SJCRH30 (cell line): ENCODE measurements around the gene SPON1. TPM values are rescaled to one million over a fixed set of nuclear protein-coding genes. Genes with fewer than 3 reads are reported as not detected.
A peak's percentile ranks its signal among the peaks of the same experiment; 100 is the strongest.
"Not testable (repeated sequence)": the region's sequence is repeated elsewhere in the genome, so short reads cannot be mapped to it uniquely, and the experiment has no call there.

Experiments used
- DNase-seq, 2 experiments: peaks; one replicate each; pipeline ENCODE4 v3.0.0-alpha.2; 2015 to 2020
- H3K27ac ChIP-seq: fragments of 250-450 bp; sonication (Bioruptor Pico); 2 replicates; pipeline ENCODE4 v1.5.1; 2020; ENCODE audit warnings: mild to moderate bottlenecking, moderate library complexity
- H3K27me3 ChIP-seq: fragments of 250-450 bp; sonication (Bioruptor Pico); 2 replicates; pipeline ENCODE4 v1.5.1; 2020; ENCODE audit warnings: mild to moderate bottlenecking, moderate library complexity
- H3K36me3 ChIP-seq: fragments of 250-450 bp; sonication (Bioruptor Pico); 2 replicates; pipeline ENCODE4 v1.5.1; 2020; ENCODE audit warnings: mild to moderate bottlenecking, moderate library complexity
- H3K4me1 ChIP-seq: fragments of 250-450 bp; sonication (Bioruptor Pico); 2 replicates; pipeline ENCODE4 v1.5.1; 2020; ENCODE audit warnings: mild to moderate bottlenecking, moderate library complexity
- H3K4me3 ChIP-seq: fragments of 250-450 bp; sonication (Bioruptor Pico); 2 replicates; pipeline ENCODE4 v1.5.1; 2020; ENCODE audit warnings: mild to moderate bottlenecking, moderate library complexity
- H3K9me3 ChIP-seq: fragments of 250-450 bp; sonication (Bioruptor Pico); replicated peaks from 2 replicates; pipeline ENCODE4 v1.5.1; 2020; ENCODE audit warnings: mild to moderate bottlenecking, moderate library complexity
- total RNA-seq: library from RNA; depleted of rRNA; stranded (reverse); fragments of >200 nt; shearing (Covaris generic); gene quantifications from 2 replicates; pipeline ENCODE4 v1.2.3, GENCODE V29; 2014

The SPON1 gene
- total RNA-seq, 1 experiment from 2014 or later = not detected

DNA sequence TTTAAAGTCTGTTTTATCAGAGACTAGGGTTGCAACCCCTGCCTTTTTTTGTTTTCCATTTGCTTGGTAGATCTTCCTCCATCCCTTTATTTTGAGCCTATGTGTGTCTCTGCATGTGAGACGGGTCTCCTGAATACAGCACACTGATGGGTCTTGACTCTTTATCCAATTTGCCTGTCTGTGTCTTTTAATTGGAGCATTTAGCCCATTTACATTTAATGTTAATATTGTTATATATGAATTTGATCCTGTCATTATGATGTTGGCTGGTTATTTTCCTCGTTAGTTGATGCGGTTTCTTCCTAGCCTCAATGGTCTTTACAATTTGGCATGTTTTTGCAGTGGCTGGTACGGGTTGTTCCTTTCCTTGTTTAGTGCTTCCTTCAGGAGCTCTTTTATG lies 25.4 kb upstream of the SPON1 start:
- H3K27ac ChIP-seq, H3K27me3 ChIP-seq, H3K4me3 ChIP-seq, DNase-seq, H3K9me3 ChIP-seq, H3K36me3 ChIP-seq, H3K4me1 ChIP-seq: not testable (repeated sequence)

DNA sequence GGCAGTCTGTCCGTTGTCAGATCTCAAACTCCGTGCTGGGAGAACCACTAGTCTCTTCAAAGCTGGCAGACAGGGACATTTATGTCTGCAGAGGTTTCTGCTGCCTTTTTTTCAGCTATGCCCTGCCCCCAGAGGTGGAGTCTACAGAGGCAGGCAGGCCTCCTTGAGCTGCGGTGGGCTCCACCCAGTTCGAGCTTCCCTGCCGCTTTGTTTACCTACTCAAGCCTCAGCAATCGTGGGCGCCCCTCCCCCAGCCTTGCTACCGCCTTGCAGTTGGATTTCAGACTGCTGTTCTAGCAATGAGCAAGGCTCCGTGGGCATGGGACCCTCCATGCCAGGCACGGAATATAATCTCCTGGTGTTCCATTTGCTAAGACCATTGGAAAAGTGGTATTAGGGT lies 23.7 kb upstream of the SPON1 start:
- H3K4me1 ChIP-seq, DNase-seq, H3K27me3 ChIP-seq, H3K4me3 ChIP-seq, H3K27ac ChIP-seq, H3K9me3 ChIP-seq, H3K36me3 ChIP-seq: not testable (repeated sequence)

DNA sequence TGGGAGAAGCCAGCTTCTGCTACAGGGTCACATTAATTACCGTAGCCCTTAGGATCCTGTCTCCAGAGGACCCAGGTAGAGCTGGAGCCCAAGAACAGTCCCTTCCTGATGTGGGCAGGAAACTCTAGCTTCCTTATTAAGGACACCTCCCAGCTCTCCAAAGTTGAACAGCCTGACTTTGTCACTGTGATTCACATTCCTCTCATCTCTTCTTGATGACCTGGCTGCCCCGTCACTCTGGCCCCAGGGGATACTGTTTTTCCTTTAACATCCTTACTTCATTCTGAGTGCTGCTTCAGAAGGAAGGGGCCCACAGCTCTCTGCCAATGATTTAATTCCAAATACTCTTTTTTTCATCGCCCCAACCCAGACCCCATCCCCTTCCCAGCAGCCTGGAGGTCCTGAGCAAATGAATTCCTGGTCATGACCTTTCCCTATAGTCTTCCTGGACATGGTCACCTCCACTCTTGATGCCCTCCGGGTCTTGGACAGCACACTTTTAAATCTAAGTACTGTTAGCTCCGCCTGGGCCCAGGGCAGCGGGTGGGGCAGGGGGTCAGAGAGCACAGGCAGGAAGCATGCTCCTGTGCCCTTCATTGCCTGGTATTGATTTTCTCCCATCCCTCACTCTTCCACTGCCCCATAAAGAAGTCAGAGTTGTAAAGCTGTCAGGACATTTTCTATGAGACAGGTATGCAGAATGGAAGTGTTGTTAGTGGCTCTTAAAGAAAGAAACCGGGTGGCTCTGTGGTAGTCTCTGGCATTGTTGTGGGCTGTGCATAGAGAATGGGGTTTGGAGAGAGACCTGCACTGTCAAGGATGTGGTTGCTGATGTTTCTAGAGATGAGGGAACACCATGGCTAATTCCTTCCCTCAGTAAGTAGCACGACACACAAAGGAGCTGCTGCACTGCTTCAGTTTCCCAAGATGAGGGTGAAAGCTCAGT lies 22.3 kb upstream of the SPON1 start:
- Histone ChIP-seq H3K36me3 (no peaks in the 10 kb centered on the region), H3K4me3 (no peak overlapping the region), H3K27ac (no peak overlapping the region), H3K27me3 (no peaks in the 10 kb centered on the region), H3K9me3 (no peaks in the 10 kb centered on the region; the same call in 1 of the 2 replicates), H3K4me1 (no peaks in the 10 kb centered on the region)
- no peak for DNase-seq

DNA sequence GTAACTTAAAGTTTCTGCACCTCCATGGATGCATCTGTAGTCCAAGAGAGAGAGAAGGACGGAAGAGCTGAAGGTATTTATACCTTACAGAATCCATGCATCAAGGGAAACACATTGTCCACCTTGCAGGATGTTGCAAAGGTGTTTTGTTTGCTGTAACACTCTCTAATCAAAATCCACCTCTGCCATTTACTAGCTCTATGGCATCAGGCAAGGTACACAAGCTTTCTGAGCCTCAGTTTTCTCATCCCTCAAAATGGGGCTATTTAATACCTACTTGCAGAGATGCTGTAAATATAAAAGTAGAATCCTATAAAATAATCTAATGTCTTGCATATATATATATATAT lies 21.6 kb upstream of the SPON1 start:
- Histone ChIP-seq H3K4me3 (no peak overlapping the region), H3K36me3 (no peaks in the 10 kb centered on the region), H3K9me3 (no peaks in the 10 kb centered on the region; the same call in 1 of the 2 replicates), H3K4me1 (no peaks in the 10 kb centered on the region), H3K27ac (no peak overlapping the region), H3K27me3 (no peaks in the 10 kb centered on the region)
- DNase-seq = no peak

- H3K4me3 ChIP-seq = no peak overlapping the region
- no peaks in the 10 kb centered on the region for H3K4me1 ChIP-seq
- DNase-seq = no peak
- H3K36me3 ChIP-seq = no peaks in the 10 kb centered on the region
- H3K27ac ChIP-seq = no peak overlapping the region
- H3K27me3 ChIP-seq = no peaks in the 10 kb centered on the region
- no peaks in the 10 kb centered on the region; the same call in 1 of the 2 replicates for H3K9me3 ChIP-seq
These were observed 20.7 kb upstream of the SPON1 start for GRCh38 chr11:13941775-13942174.

- H3K27ac ChIP-seq = no peak overlapping the region
- no peak for DNase-seq
- no peak overlapping the region for H3K4me3 ChIP-seq
- no peaks in the 10 kb centered on the region for H3K4me1 ChIP-seq
- H3K36me3 ChIP-seq = no peaks in the 10 kb centered on the region
- no peaks in the 10 kb centered on the region for H3K27me3 ChIP-seq
- no peaks in the 10 kb centered on the region; the same call in 1 of the 2 replicates for H3K9me3 ChIP-seq
These were observed 20.1 kb upstream of the SPON1 start for GRCh38 chr11:13942378-13942777.

DNA sequence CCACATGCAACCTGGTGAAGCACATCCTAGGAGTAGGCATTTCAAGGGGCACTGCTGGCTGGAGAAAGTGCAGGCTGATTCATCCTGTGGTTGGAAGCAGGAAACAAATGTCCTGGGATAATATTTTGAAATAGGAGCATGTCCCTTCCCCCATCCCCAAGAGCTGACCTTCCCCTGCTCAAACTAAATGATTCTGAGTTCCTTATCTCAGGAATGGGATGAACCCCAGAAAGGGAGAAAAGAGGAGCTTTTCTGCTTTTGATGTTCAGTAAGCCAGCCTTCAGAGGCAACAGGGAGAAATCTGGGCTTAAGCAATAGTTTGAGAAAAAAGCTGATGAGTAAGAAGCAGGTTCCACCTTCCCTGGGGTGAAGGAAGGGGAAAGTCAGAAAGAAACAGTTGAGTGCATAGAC lies 19.5 kb upstream of the SPON1 start:
- H3K27me3 ChIP-seq = no peaks in the 10 kb centered on the region
- H3K9me3 ChIP-seq = no peaks in the 10 kb centered on the region
- peak in 1 of 2 experiments; percentile 17 for DNase-seq
- no peaks in the 10 kb centered on the region for H3K4me1 ChIP-seq
- no peak overlapping the region for H3K4me3 ChIP-seq
- H3K36me3 ChIP-seq = no peaks in the 10 kb centered on the region
- no peak overlapping the region for H3K27ac ChIP-seq

GRCh38 chr11:13944016-13944415 lies 18.5 kb upstream of the SPON1 start:
- no peaks in the 10 kb centered on the region for H3K27me3 ChIP-seq
- H3K27ac ChIP-seq = no peak overlapping the region
- H3K36me3 ChIP-seq = no peaks in the 10 kb centered on the region
- H3K9me3 ChIP-seq = no peaks in the 10 kb centered on the region
- DNase-seq = no peak
- no peak overlapping the region for H3K4me3 ChIP-seq
- H3K4me1 ChIP-seq = no peaks in the 10 kb centered on the region

DNA sequence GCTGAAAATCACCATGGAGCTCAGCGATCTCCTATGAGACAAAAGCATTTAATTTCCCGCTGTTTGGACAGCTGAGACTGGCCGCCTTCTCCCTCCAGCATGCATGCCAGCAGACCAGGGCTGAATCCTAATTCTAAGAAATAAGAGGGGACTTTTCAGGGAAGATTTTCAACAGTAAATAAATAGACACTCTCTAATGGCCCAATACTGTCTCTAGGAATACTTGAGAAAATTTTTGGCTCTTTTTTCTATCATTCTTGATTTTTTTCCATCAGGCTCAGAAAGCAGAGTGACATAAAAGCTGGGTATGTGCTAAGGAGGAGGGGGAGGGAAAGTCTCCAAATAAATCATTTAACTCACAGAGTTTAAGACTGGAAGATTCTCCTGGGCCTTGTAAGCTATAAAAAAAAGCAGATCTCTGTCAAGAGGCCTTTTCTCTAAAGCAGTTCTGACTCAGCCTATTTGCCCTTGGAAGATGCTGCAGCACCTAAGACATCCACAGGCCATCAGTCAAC lies 17.6 kb upstream of the SPON1 start:
- H3K27me3 ChIP-seq = no peaks in the 10 kb centered on the region
- no peaks in the 10 kb centered on the region for H3K4me1 ChIP-seq
- no peak for DNase-seq
- no peaks in the 10 kb centered on the region for H3K36me3 ChIP-seq
- H3K4me3 ChIP-seq = no peak overlapping the region
- H3K27ac ChIP-seq = no peak overlapping the region
- no peaks in the 10 kb centered on the region for H3K9me3 ChIP-seq

DNA sequence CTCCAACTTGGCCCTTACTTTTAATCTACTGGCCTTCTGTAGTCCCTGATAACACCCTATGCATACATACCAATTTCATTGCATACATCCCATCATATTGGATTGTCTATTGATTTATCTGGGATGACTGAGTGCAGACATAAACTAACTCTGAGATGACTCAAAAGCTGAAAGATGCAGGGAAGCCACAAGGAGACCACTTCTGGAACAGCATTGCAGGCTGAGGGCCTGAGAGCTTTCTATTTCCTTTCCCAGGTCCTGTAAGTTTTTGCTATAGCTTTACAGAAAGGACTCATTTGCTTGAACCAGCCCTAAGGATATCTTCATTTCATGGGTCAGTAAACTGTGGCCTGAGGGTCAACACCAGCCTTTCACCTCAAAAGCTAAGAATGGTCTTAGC lies 15.1 kb upstream of the SPON1 start:
- Histone ChIP-seq H3K36me3 (no peaks in the 10 kb centered on the region), H3K27me3 (no peaks in the 10 kb centered on the region), H3K4me3 (no peak overlapping the region), H3K4me1 (no peaks in the 10 kb centered on the region), H3K9me3 (no peaks in the 10 kb centered on the region), H3K27ac (no peak overlapping the region)
- DNase-seq = no peak

- peak in 1 of 2 experiments; percentile 34 for DNase-seq
- Histone ChIP-seq H3K27me3 (peaks cover 2% of the 10 kb centered on the region; the same call in 1 of the 2 replicates), H3K4me3 (no peak overlapping the region), H3K27ac (no peak overlapping the region), H3K36me3 (no peaks in the 10 kb centered on the region), H3K4me1 (no peaks in the 10 kb centered on the region), H3K9me3 (no peaks in the 10 kb centered on the region)
These were observed 12.6 kb upstream of the SPON1 start for GRCh38 chr11:13949876-13950275.

DNA sequence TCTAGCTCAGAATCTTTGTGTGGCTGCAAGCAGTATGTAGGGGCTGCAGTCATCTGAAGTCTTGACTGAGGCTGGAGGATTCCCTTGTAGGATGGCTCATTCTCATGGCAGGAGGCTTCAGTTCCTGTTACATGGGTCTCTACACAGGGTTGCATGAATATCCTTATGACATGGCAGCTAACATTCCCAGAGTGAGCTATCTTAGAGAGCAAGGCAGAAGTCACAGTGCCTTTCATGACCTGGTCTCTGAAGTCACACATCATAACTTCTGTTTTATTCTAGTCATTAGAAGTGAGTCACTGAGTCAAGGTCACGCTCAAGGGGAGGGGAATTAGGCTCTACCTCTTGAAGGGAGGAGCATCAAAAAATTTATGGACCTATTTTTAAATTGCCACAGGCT lies 10.3 kb upstream of the SPON1 start:
- no peaks in the 10 kb centered on the region for H3K4me1 ChIP-seq
- H3K27me3 ChIP-seq = peaks cover 12% of the 10 kb centered on the region
- H3K4me3 ChIP-seq = no peak overlapping the region
- H3K36me3 ChIP-seq = no peaks in the 10 kb centered on the region
- no peaks in the 10 kb centered on the region for H3K9me3 ChIP-seq
- no peak overlapping the region for H3K27ac ChIP-seq
- no peak for DNase-seq

DNA sequence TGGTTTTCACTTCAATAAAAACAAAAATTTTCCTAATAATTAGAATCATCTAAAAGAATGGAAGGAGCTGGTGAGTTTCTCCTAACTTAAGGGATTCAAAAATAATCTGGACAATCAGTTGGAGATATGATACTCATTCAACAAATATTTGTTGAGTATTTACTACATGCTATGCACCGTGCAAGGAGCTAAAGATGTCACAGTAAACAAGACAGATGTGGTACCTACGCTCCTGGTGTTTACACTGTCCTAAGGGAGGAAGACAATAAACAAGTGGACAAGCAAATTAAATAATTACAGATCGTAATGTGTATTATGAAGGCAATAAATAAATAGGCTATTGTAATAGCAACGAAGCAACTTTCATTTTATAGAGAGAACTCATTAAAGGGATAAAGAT lies 9.9 kb upstream of the SPON1 start:
- no peak overlapping the region for H3K27ac ChIP-seq
- no peaks in the 10 kb centered on the region for H3K36me3 ChIP-seq
- no peak for DNase-seq
- no peak overlapping the region for H3K4me3 ChIP-seq
- H3K27me3 ChIP-seq = peaks cover 15% of the 10 kb centered on the region
- no peaks in the 10 kb centered on the region for H3K4me1 ChIP-seq
- H3K9me3 ChIP-seq = no peaks in the 10 kb centered on the region

GRCh38 chr11:13954591-13954990 lies 7.9 kb upstream of the SPON1 start:
- H3K4me3 ChIP-seq = no peak overlapping the region
- no peaks in the 10 kb centered on the region for H3K36me3 ChIP-seq
- peaks cover 18% of the 10 kb centered on the region for H3K27me3 ChIP-seq
- H3K4me1 ChIP-seq = no peaks in the 10 kb centered on the region
- no peak for DNase-seq
- no peaks in the 10 kb centered on the region for H3K9me3 ChIP-seq
- no peak overlapping the region for H3K27ac ChIP-seq

GRCh38 chr11:13955971-13956421 lies 6.5 kb upstream of the SPON1 start:
- no peaks in the 10 kb centered on the region for H3K9me3 ChIP-seq
- H3K27ac ChIP-seq = no peak overlapping the region
- peaks cover 18% of the 10 kb centered on the region for H3K27me3 ChIP-seq
- peak; percentile 38 to 78 for DNase-seq
- H3K36me3 ChIP-seq = no peaks in the 10 kb centered on the region
- H3K4me3 ChIP-seq = no peak overlapping the region
- no peaks in the 10 kb centered on the region for H3K4me1 ChIP-seq

DNA sequence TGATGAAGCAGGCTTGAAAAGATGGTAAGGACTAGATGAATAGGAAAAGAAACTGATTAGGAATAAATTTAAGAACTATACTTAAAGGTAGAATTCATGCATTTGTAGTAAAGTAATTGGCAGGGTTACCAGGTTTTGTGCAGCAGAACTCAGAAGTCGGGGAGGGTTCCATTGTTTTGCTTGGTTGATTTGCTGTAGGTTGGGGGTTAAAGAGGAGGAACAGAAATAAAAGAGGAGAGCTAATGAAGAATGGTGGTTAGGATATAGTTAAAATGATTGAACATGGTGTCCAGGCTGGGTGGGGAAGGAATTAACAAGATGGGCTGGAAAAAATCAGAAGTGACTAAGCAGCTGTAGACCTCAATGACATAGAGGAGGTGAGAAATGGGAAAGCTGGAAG lies 5.5 kb upstream of the SPON1 start:
- H3K27me3 ChIP-seq = peaks cover 18% of the 10 kb centered on the region
- no peak for DNase-seq
- no peaks in the 10 kb centered on the region for H3K36me3 ChIP-seq
- H3K4me3 ChIP-seq = no peak overlapping the region
- H3K4me1 ChIP-seq = no peaks in the 10 kb centered on the region
- H3K9me3 ChIP-seq = no peaks in the 10 kb centered on the region
- no peak overlapping the region for H3K27ac ChIP-seq
